Fibroblast of gingiva (primary cell): Measurements from ENCODE around the gene CRYGD.

ENCODE experiments used
- DNase-seq: peaks from one replicate; pipeline ENCODE4 v3.0.0-alpha.2; 2011; ENCODE audit warnings: low read depth

CRYGD gene

GRCh38 chr2:208083807-208084206, 40.5 kb downstream of the CRYGD start:
- DNase-seq = no peak

- DNase-seq = peak; percentile 7
These were observed 47.0 kb downstream of the CRYGD start for GRCh38 chr2:208077276-208077675.

DNA sequence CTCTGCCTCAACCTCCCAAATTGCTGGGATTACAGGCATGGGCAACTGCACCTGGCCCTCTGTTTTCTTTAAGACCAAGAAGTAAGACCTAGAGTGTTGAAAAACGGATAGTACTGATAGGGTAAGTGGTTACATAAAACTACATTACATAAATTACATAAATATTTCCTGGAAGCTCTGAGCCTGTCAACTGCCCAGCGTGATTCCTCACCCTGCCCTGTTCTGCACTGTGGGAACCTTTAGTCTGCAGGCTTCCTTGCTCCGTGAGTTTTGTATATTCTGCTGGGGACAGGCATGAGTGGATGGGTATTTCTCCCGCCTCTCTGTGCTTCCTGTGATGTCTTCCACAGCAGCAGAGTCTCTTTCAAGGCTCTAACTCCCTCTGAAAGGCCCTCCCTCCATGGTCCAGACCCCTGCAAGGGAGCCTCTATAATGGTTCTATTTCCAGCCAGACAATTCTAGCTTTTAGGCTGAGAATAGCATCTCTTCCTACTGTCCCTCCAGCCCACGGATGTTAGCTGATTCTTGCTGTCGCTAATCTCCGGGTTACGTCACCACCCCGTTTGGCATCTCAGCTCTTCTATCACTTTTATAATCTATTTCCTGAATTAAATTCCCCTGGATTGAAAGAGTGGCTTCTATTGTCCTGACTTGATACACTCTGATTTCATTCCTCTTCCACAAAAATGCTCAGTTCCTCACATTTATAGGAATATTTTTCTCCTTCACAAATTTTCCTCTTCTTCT, 49.5 kb downstream of the CRYGD start:
- no peak for DNase-seq

- peak; percentile 54 for DNase-seq
These were observed 52.0 kb downstream of the CRYGD start for GRCh38 chr2:208072250-208072892.
